ENCODE data around the gene MCC. TPM values are rescaled to one million over a fixed set of nuclear protein-coding genes. Genes with fewer than 3 reads are reported as not detected.

The MCC gene
- total RNA-seq, 1 experiment from 2014 or later: 7.6 TPM

GRCh38 chr5:113205323-113205722 is 282.9 kb downstream of the MCC start:
- Histone ChIP-seq H3K9me3 (ENCODE audit: control insufficient read depth, low read depth, low read length) (no peaks in the 10 kb centered on the region), H3K4ac (ENCODE audit: low read depth, low read length) (no peak overlapping the region), H3K4me2 (ENCODE audit: insufficient read depth, insufficient read length, low read length) (no peak overlapping the region), H3T11ph (ENCODE audit: low read length) (no peak overlapping the region), H3K56ac (ENCODE audit: insufficient read length, low read depth, low read length) (no peak overlapping the region), H2AK5ac (ENCODE audit: insufficient read length, low read length) (no peak overlapping the region), H2AFZ (ENCODE audit: low read length) (no peak overlapping the region), H2BK15ac (ENCODE audit: low read depth, low read length) (no peak overlapping the region), H3K14ac (ENCODE audit: insufficient read depth, low read length) (no peak overlapping the region), H2BK120ac (ENCODE audit: low read depth, low read length, poor library complexity, severe bottlenecking) (no peak overlapping the region), H3K27ac (ENCODE audit: insufficient read length, low read depth, low read length) (no peak overlapping the region), H3K23ac (ENCODE audit: insufficient read length, low read depth, low read length) (no peak overlapping the region), H2BK5ac (ENCODE audit: insufficient read length, low read length) (no peak overlapping the region), H3K23me2 (ENCODE audit: insufficient read length, low read depth, low read length, poor library complexity, severe bottlenecking) (no peaks in the 10 kb centered on the region), H3K9ac (ENCODE audit: extremely low read depth, insufficient read length, low read length) (no peak overlapping the region), H4K5ac (ENCODE audit: insufficient read length, low read depth, low read length) (no peak overlapping the region), H3K4me1 (ENCODE audit: insufficient read depth, low read length) (peaks cover 12% of the 10 kb centered on the region; the same call in 1 of the 2 replicates), H2BK20ac (ENCODE audit: low read depth, low read length, poor library complexity, severe bottlenecking) (no peak overlapping the region), H2BK12ac (ENCODE audit: insufficient read length, low read depth, low read length) (no peak overlapping the region), H4K8ac (replicated peaks; ENCODE audit: insufficient read length, low read depth, low read length) (no peak overlapping the region), H3K79me2 (ENCODE audit: insufficient read depth, low read length) (no peaks in the 10 kb centered on the region), H4K20me1 (ENCODE audit: control insufficient read depth, insufficient read depth, insufficient read length) (no peaks in the 10 kb centered on the region), H4K91ac (ENCODE audit: insufficient read length, low read depth, low read length) (no peak overlapping the region), H3K79me1 (ENCODE audit: insufficient read depth, low read depth, low read length, poor library complexity, severe bottlenecking) (no peaks in the 10 kb centered on the region), H3K27me3 (ENCODE audit: insufficient read depth, low read length) (no peaks in the 10 kb centered on the region), H3K18ac (ENCODE audit: insufficient read length, low read depth, low read length) (no peak overlapping the region)
- no peaks in the 10 kb centered on the region for H3K36me3 Mint-ChIP-seq (ENCODE audit: insufficient read depth in 1 of 3, low read depth in 3 of 3)
- no peak for DNase-seq
- WGBS (ENCODE audit: extremely low coverage, insufficient read length, low lambda C conversion rate): no CpG with 5 or more reads among the region's 1 CpG
- H3K4me3 Mint-ChIP-seq: no peak overlapping the region
- TF ChIP-seq, protein P1, sequence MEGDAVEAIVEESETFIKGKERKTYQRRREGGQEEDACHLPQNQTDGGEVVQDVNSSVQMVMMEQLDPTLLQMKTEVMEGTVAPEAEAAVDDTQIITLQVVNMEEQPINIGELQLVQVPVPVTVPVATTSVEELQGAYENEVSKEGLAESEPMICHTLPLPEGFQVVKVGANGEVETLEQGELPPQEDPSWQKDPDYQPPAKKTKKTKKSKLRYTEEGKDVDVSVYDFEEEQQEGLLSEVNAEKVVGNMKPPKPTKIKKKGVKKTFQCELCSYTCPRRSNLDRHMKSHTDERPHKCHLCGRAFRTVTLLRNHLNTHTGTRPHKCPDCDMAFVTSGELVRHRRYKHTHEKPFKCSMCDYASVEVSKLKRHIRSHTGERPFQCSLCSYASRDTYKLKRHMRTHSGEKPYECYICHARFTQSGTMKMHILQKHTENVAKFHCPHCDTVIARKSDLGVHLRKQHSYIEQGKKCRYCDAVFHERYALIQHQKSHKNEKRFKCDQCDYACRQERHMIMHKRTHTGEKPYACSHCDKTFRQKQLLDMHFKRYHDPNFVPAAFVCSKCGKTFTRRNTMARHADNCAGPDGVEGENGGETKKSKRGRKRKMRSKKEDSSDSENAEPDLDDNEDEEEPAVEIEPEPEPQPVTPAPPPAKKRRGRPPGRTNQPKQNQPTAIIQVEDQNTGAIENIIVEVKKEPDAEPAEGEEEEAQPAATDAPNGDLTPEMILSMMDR (conservative IDR thresholded peaks at IDR 0.05): no peak
- no peaks in the 10 kb centered on the region for H3K27me3 Mint-ChIP-seq (ENCODE audit: low read depth)
- no peaks in the 10 kb centered on the region for H3K9me3 Mint-ChIP-seq
- 0 out of 7 replicates have a peak overlapping the region, but pooled peaks of 1 of the 3 experiments have one; percentile 0 for H3K27ac Mint-ChIP-seq
- H3K4me1 Mint-ChIP-seq: peaks cover 47 to 56% of the 10 kb centered on the region in 2 experiments

All from H9 (cell line).